K562 (cell line): ENCODE results near the gene TBR1. TPM values are rescaled to one million over a fixed set of nuclear protein-coding genes. Genes with fewer than 3 reads are reported as not detected.

Experiments used
- ATAC-seq: fragments of 200-7000 bp; cut with Tn5 transposase; 3 replicates; pipeline ENCODE4 v1.9.1; 2020; ENCODE audit warnings: moderate library complexity
- BruUV-seq: library from RNA; stranded (reverse); fragments of 400-500 nt; replicated peaks from 2 replicates; lab custom pipeline; 2021; lab: Mats Ljungman, UMichigan
- CTCF ChIA-PET: fragments of 300-600 bp; formaldehyde crosslinking; extraction: SDS; loops from one replicate; lab custom pipeline; 2021; ENCODE audit warnings: low intra/inter-chr PET ratio; lab: Yijun Ruan, JAX
- POLR2A ChIA-PET: fragments of 300-600, 350-650 bp; sonication (Branson Sonifier 250); formaldehyde crosslinking; extraction: SDS; loops from one replicate; lab custom pipeline; 2021; ENCODE audit warnings: antibody characterized with exemption, inconsistent platforms; lab: Yijun Ruan, JAX
- DNase-seq, 4 experiments: peaks; one replicate each; pipeline versions ENCODE4 v3.0.0 to v3.0.0-alpha.2; 2011 to 2018; ENCODE audit warnings: low spot score in 3 of 4, mixed read lengths in 3 of 4; ENCODE audit errors: extremely low read depth in 1 of 4
- FAIRE-seq: peaks from 2 replicates; lab custom pipeline; 2011; peaks lifted over from hg19 to GRCh38; lab: Jason Lieb, UNC
- H2AFZ ChIP-seq: 2 replicates; pipeline ENCODE4 v1.6.0; 2011; ENCODE audit warnings: low read depth, low read length, control low read depth, inconsistent platforms
- H3K27ac ChIP-seq: fragments of 200-600 bp; 3 replicates; pipeline ENCODE4 v1.8.0; 2011; ENCODE audit warnings: low read depth, mild to moderate bottlenecking, control low read depth, inconsistent platforms, low read length, moderate library complexity, mixed read lengths; ENCODE audit errors: extremely low read depth
- H3K27me3 ChIP-seq, 2 experiments: fragments of 300-600 bp in 1 of 2; 2 replicates in 1 of 2; 3 replicates in 1 of 2; pipeline versions ENCODE4 v1.6.0 to v1.8.0; 2011; ENCODE audit warnings: inconsistent platforms in 2 of 2, low read length in 2 of 2, mild to moderate bottlenecking in 1 of 2, mixed read lengths in 1 of 2, moderate library complexity in 1 of 2; ENCODE audit not compliant: control insufficient read depth in 2 of 2, insufficient read depth in 2 of 2
- H3K36me3 ChIP-seq: fragments of 300-600 bp; 3 replicates; pipeline ENCODE4 v1.8.0; 2011; ENCODE audit warnings: mild to moderate bottlenecking, low read length, inconsistent platforms; ENCODE audit not compliant: control insufficient read depth, insufficient read depth
- H3K4me1 ChIP-seq, 2 experiments: fragments of 200-600 bp in 1 of 2; replicated peaks in 1 of 2; 2 replicates in 1 of 2; 3 replicates in 1 of 2; pipeline versions ENCODE4 v1.5.1 to v1.8.0; 2011; ENCODE audit warnings: inconsistent platforms in 2 of 2, low read length in 2 of 2, mild to moderate bottlenecking in 1 of 2, mixed read lengths in 1 of 2, moderate library complexity in 1 of 2; ENCODE audit not compliant: control insufficient read depth in 2 of 2, insufficient read depth in 2 of 2
- H3K4me2 ChIP-seq: 2 replicates; pipeline ENCODE4 v1.6.1; 2011; ENCODE audit warnings: low read length, control low read depth, inconsistent platforms, mixed read lengths; ENCODE audit not compliant: insufficient read depth
- H3K4me3 ChIP-seq: fragments of 200-600 bp; sonication (generic), shearing (Covaris generic); 2 replicates; pipeline ENCODE4 v1.5.1; 2016; ENCODE audit warnings: control low read depth, inconsistent platforms
- H3K79me2 ChIP-seq: fragments of 200-600 bp; 3 replicates; pipeline ENCODE4 v1.8.0; 2011; ENCODE audit warnings: low read length, inconsistent platforms; ENCODE audit not compliant: control insufficient read depth, insufficient read depth
- H3K9ac ChIP-seq, 2 experiments: 2 replicates each; pipeline versions ENCODE4 v1.6.0 to v1.6.1; 2011; ENCODE audit warnings: low read depth in 2 of 2, low read length in 2 of 2, control low read depth in 1 of 2, inconsistent platforms in 1 of 2, mild to moderate bottlenecking in 1 of 2, mixed read lengths in 1 of 2; ENCODE audit not compliant: insufficient read depth in 1 of 2
- H3K9me1 ChIP-seq: one replicate; pipeline ENCODE4 v1.6.0; 2011; ENCODE audit warnings: inconsistent platforms, mild to moderate bottlenecking, low read length, moderate library complexity; ENCODE audit not compliant: control insufficient read depth, insufficient read depth
- H3K9me3 ChIP-seq: replicated peaks from 2 replicates; pipeline ENCODE4 v1.5.1; 2011; ENCODE audit warnings: low read depth, low read length, inconsistent platforms; ENCODE audit not compliant: control insufficient read depth, insufficient read depth
- H4K20me1 ChIP-seq: replicated peaks from 2 replicates; pipeline ENCODE4 v1.6.1; 2011; ENCODE audit warnings: low read length, inconsistent platforms, mixed read lengths; ENCODE audit not compliant: control insufficient read depth, insufficient read depth
- CHD2 ChIP-seq: IDR thresholded peaks from 2 replicates; pipeline ENCODE4 v1.6.1; 2011; ENCODE audit warnings: low read depth, low read length
- HMG20A ChIP-seq: fragments of 450-650 bp; formaldehyde crosslinking; conservative IDR thresholded peaks from 2 replicates; pipeline ENCODE4 v1.4.0; 2020; ENCODE audit warnings: mild to moderate bottlenecking, mixed read lengths
- POLR2AphosphoS5 ChIP-seq: IDR thresholded peaks from 2 replicates; pipeline ENCODE4 v1.6.1; 2011; ENCODE audit warnings: mild to moderate bottlenecking, low read depth, low read length, moderate library complexity; ENCODE audit not compliant: control insufficient read depth, insufficient read depth
- PRPF4 ChIP-seq: fragments of 200-400 bp; formaldehyde crosslinking; IDR thresholded peaks from one replicate; pipeline ENCODE4 v1.6.1; 2017; ENCODE audit warnings: low read length, low read depth, mild to moderate bottlenecking; ENCODE audit not compliant: insufficient read depth, poor library complexity, severe bottlenecking
- RB1 ChIP-seq: fragments of 450-650 bp; IDR thresholded peaks from 2 replicates; pipeline ENCODE4 v1.6.1; 2017; ENCODE audit warnings: low read depth, mild to moderate bottlenecking
- RBM14 ChIP-seq: fragments of 200-400 bp; formaldehyde crosslinking; IDR thresholded peaks from 2 replicates; pipeline ENCODE4 v1.6.1; 2018; ENCODE audit warnings: low read depth, mild to moderate bottlenecking, low read length, moderate library complexity, borderline replicate concordance; ENCODE audit not compliant: insufficient read depth
- SRF ChIP-seq, 2 experiments: fragments of 250-450, 450-650 bp in 1 of 2; sonication (Bioruptor Pico) in 1 of 2; sonication (generic) in 1 of 2; formaldehyde crosslinking; IDR thresholded peaks; 2 replicates each; pipeline versions ENCODE4 v1.5.0 to v1.5.1; 2020 to 2022; ENCODE audit warnings: mild to moderate bottlenecking in 1 of 2, missing genetic modification reagents in 1 of 2
- SUPT5H ChIP-seq: fragments of 450-650 bp; IDR thresholded peaks from 2 replicates; pipeline ENCODE4 v1.6.1; 2016
- TEAD1 ChIP-seq, 2 experiments: fragments of 450-650 bp in 1 of 2; sonication (generic) in 1 of 2; formaldehyde crosslinking; IDR thresholded peaks; 2 replicates each; pipeline versions ENCODE4 v1.4.0 to v1.8.0; 2020 to 2022; ENCODE audit warnings: mild to moderate bottlenecking in 2 of 2, missing genetic modification reagents in 1 of 2
- ZNF695 ChIP-seq: fragments of 450-650 bp; formaldehyde crosslinking; IDR thresholded peaks from 2 replicates; pipeline ENCODE4 v1.4.0; 2020; ENCODE audit warnings: mild to moderate bottlenecking, moderate library complexity
- WGBS: fragments of 100-300 bp; shearing (Covaris generic); methylation state at CpG from one replicate; pipeline ENCODE4 v1.1.6; 2016; ENCODE audit warnings: low coverage, mixed read lengths; ENCODE audit not compliant: insufficient coverage; ENCODE audit errors: missing lambda C conversion rate; 5-methylcytosine and 5-hydroxymethylcytosine counted together
- in situ Hi-C: fragments of 300-500 bp; cut with MboI; formaldehyde crosslinking; loops from 4 replicates; pipeline ENCODE4 v1.15.0; 2018; ENCODE audit warnings: inconsistent platforms, mixed read lengths
- intact Hi-C: fragments of 100-400 bp; cut with micrococcal nuclease; formaldehyde crosslinking; loops from 2 replicates; pipeline ENCODE4 v1.14.2; 2022
- polyA plus RNA-seq, 8 experiments: library from polyadenylated mRNA; depleted of rRNA in 4 of 8; stranded (reverse) in 5 of 8; unstranded in 3 of 8; fragments of >200 nt; fragmentation: Nextera tagmentation in 2 of 8; fragmentation: Illumina TruSeq in 1 of 8; extraction: Ambion mirVana in 2 of 8; extraction: Trizol in 1 of 8; gene quantifications; 2 replicates each; pipeline versions ENCODE4 v1.2.1 to v1.2.3, GENCODE V29; 2011 to 2014; ENCODE audit warnings: inconsistent platforms in 1 of 8, missing spikeins in 1 of 8
- total RNA-seq, 7 experiments: library from RNA; depleted of rRNA in 6 of 7; stranded (reverse); fragments of >200 nt in 6 of 7; fragmentation: Illumina TruSeq in 2 of 7; extraction: Trizol in 2 of 7; gene quantifications; 2 replicates each; pipeline versions ENCODE4 v1.2.1 to v1.2.3, GENCODE V29; 2011 to 2021; ENCODE audit warnings: low replicate concordance in 1 of 7
- TF ChIP-seq, protein P1 (sequence below): fragments of 250-450 bp; sonication (Bioruptor Pico); IDR thresholded peaks from 2 replicates; pipeline ENCODE4 v1.8.0; 2022; ENCODE audit warnings: inconsistent platforms, mild to moderate bottlenecking, moderate library complexity, borderline replicate concordance
- TF ChIP-seq, protein P2 (sequence below): fragments of 250-450 bp; sonication (Bioruptor Pico); IDR thresholded peaks from 2 replicates; pipeline ENCODE4 v1.4.0; 2020
- TF ChIP-seq, protein P3 (sequence below): fragments of 450-650 bp; IDR thresholded peaks from 2 replicates; pipeline ENCODE4 v1.6.1; 2016; ENCODE audit warnings: missing biosample characterization, missing genetic modification characterization

The TBR1 gene
- total and polyA plus RNA-seq, 9 of the 15 experiments (the other 6 are each of a cell fraction or from before 2014, with no cell fraction given), result 0.01 to 0.09 TPM; not detected in 7

DNA sequence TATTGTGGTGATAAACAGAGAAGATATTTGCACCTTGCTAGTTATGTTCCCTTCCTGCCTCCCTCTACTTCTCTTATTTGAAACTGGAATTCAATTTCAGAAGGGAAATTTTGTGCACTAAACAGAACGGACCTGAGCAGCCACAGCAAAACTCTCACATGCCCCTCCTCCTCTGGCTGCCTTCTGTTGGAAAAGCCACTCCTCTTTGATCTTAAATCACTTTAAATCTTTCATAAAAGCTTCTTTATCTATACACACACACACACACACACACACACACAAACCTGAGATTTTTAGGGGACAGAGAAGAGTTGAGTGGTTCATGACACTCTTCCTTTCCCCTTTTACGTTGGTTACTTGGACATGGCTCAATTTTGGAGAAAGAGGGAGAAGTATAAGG, 5.6 kb downstream of the TBR1 start:
- BruUV-seq, result no TSS peak
- in situ Hi-C loops, result no loop called here

More for the DNA sequence above, 5.6 kb downstream of the TBR1 start:
- Histone ChIP-seq H2AFZ (no peak overlapping the region), H3K79me2 (no peaks in the 10 kb centered on the region), H3K4me3 (no peak overlapping the region), H3K9ac (no peak overlapping the region), H3K27me3 (peaks cover 57 to 63% of the 10 kb centered on the region in 2 experiments), H3K4me1 (peaks cover 0 to 21% of the 10 kb centered on the region in 2 experiments; a peak in 2 of 5 replicates), H3K9me1 (no peaks in the 10 kb centered on the region), H3K9me3 (no peaks in the 10 kb centered on the region), H3K4me2 (no peak overlapping the region), H3K27ac (no peak overlapping the region), H4K20me1 (no peaks in the 10 kb centered on the region), H3K36me3 (no peaks in the 10 kb centered on the region)
- TF ChIP-seq, protein P1, sequence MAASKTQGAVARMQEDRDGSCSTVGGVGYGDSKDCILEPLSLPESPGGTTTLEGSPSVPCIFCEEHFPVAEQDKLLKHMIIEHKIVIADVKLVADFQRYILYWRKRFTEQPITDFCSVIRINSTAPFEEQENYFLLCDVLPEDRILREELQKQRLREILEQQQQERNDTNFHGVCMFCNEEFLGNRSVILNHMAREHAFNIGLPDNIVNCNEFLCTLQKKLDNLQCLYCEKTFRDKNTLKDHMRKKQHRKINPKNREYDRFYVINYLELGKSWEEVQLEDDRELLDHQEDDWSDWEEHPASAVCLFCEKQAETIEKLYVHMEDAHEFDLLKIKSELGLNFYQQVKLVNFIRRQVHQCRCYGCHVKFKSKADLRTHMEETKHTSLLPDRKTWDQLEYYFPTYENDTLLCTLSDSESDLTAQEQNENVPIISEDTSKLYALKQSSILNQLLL (CRISPR knock-in tag), result no peak
- TF ChIP-seq, protein P2, sequence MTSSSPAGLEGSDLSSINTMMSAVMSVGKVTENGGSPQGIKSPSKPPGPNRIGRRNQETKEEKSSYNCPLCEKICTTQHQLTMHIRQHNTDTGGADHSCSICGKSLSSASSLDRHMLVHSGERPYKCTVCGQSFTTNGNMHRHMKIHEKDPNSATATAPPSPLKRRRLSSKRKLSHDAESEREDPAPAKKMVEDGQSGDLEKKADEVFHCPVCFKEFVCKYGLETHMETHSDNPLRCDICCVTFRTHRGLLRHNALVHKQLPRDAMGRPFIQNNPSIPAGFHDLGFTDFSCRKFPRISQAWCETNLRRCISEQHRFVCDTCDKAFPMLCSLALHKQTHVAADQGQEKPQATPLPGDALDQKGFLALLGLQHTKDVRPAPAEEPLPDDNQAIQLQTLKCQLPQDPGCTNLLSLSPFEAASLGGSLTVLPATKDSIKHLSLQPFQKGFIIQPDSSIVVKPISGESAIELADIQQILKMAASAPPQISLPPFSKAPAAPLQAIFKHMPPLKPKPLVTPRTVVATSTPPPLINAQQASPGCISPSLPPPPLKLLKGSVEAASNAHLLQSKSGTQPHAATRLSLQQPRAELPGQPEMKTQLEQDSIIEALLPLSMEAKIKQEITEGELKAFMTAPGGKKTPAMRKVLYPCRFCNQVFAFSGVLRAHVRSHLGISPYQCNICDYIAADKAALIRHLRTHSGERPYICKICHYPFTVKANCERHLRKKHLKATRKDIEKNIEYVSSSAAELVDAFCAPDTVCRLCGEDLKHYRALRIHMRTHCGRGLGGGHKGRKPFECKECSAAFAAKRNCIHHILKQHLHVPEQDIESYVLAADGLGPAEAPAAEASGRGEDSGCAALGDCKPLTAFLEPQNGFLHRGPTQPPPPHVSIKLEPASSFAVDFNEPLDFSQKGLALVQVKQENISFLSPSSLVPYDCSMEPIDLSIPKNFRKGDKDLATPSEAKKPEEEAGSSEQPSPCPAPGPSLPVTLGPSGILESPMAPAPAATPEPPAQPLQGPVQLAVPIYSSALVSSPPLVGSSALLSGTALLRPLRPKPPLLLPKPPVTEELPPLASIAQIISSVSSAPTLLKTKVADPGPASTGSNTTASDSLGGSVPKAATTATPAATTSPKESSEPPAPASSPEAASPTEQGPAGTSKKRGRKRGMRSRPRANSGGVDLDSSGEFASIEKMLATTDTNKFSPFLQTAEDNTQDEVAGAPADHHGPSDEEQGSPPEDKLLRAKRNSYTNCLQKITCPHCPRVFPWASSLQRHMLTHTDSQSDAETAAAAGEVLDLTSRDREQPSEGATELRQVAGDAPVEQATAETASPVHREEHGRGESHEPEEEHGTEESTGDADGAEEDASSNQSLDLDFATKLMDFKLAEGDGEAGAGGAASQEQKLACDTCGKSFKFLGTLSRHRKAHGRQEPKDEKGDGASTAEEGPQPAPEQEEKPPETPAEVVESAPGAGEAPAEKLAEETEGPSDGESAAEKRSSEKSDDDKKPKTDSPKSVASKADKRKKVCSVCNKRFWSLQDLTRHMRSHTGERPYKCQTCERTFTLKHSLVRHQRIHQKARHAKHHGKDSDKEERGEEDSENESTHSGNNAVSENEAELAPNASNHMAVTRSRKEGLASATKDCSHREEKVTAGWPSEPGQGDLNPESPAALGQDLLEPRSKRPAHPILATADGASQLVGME, result no peak
- TF ChIP-seq, protein P3, sequence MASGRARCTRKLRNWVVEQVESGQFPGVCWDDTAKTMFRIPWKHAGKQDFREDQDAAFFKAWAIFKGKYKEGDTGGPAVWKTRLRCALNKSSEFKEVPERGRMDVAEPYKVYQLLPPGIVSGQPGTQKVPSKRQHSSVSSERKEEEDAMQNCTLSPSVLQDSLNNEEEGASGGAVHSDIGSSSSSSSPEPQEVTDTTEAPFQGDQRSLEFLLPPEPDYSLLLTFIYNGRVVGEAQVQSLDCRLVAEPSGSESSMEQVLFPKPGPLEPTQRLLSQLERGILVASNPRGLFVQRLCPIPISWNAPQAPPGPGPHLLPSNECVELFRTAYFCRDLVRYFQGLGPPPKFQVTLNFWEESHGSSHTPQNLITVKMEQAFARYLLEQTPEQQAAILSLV (tag), result no peak
- TF ChIP-seq TEAD1 (CRISPR knock-in tag; IDR thresholded peaks at IDR 0.05), result no peak
- no peak for TF ChIP-seq HMG20A (CRISPR knock-in tag)
- no peak for TF ChIP-seq RB1
- no peak for TF ChIP-seq POLR2AphosphoS5
- no peak for TF ChIP-seq ZNF695 (CRISPR knock-in tag)
- TF ChIP-seq PRPF4, result no peak
- no peak for TF ChIP-seq RBM14
- no peak for TF ChIP-seq SUPT5H
- no peak for TF ChIP-seq SRF (CRISPR knock-in tag; IDR thresholded peaks at IDR 0.05)
- no peak for TF ChIP-seq CHD2
- no peak for FAIRE-seq
- 6% methylated on average over 2 of the region's 2 CpGs for WGBS
- no peak for ATAC-seq
- DNase-seq, result no peak
- intact Hi-C loops, result no loop called here
- POLR2A ChIA-PET, result no interaction called here
- CTCF ChIA-PET, result no interaction called here
